Activated CD8-positive, alpha-beta memory T cell treated with anti-CD3 and anti-CD28 coated beads, Interleukin-2, amount 50 U/mL, for 1 hour (primary cell): Measurements from ENCODE around the gene MICAL3.

Experiments used
- DNase-seq: peaks from one replicate; pipeline ENCODE4 v3.0.0-alpha.2; 2020; ENCODE audit errors: extremely low read depth

Gene MICAL3

GRCh38 chr22:17930455-17931313, 93.7 kb downstream of the MICAL3 start:
- DNase-seq, result no peak

- no peak for DNase-seq
Measured at GRCh38 chr22:17929909-17930308, 94.5 kb downstream of the MICAL3 start.

- DNase-seq, result no peak
Measured at GRCh38 chr22:17928391-17928790, 96.0 kb downstream of the MICAL3 start.

GRCh38 chr22:17927062-17927461, 97.3 kb downstream of the MICAL3 start:
- DNase-seq, result no peak

GRCh38 chr22:17926516-17926915, 97.8 kb downstream of the MICAL3 start:
- DNase-seq, result no peak

GRCh38 chr22:17925431-17925841, 98.9 kb downstream of the MICAL3 start:
- no peak for DNase-seq

GRCh38 chr22:17924735-17925364, 99.5 kb downstream of the MICAL3 start:
- DNase-seq, result no peak

- DNase-seq, result no peak
Measured at GRCh38 chr22:17924076-17924475, 100.3 kb downstream of the MICAL3 start.

GRCh38 chr22:17922925-17923903, 101.1 kb downstream of the MICAL3 start:
- no peak for DNase-seq

- no peak for DNase-seq
Measured at GRCh38 chr22:17921871-17922821, 102.2 kb downstream of the MICAL3 start.

GRCh38 chr22:17920992-17921650, 103.2 kb downstream of the MICAL3 start:
- DNase-seq, result no peak

GRCh38 chr22:17920145-17920605, 104.2 kb downstream of the MICAL3 start:
- DNase-seq, result no peak

GRCh38 chr22:17919276-17920144, 104.9 kb downstream of the MICAL3 start:
- no peak for DNase-seq

- no peak for DNase-seq
Measured at GRCh38 chr22:17918840-17919239, 105.5 kb downstream of the MICAL3 start.

GRCh38 chr22:17917490-17917983, 106.8 kb downstream of the MICAL3 start:
- no peak for DNase-seq

GRCh38 chr22:17916226-17916889, 108.0 kb downstream of the MICAL3 start:
- no peak for DNase-seq

- DNase-seq, result no peak
Measured at GRCh38 chr22:17915676-17916075, 108.7 kb downstream of the MICAL3 start.

GRCh38 chr22:17915188-17915587, 109.2 kb downstream of the MICAL3 start:
- DNase-seq, result no peak
